ENCODE data around the gene CCNB2. TPM values are rescaled to one million over a fixed set of nuclear protein-coding genes. Genes with fewer than 3 reads are reported as not detected.

The CCNB2 gene
- total and polyA plus RNA-seq, 2 of the 8 experiments (the other 6 are each of a cell fraction or from before 2014, with no cell fraction given): 70.7 to 92.1 TPM

DNA sequence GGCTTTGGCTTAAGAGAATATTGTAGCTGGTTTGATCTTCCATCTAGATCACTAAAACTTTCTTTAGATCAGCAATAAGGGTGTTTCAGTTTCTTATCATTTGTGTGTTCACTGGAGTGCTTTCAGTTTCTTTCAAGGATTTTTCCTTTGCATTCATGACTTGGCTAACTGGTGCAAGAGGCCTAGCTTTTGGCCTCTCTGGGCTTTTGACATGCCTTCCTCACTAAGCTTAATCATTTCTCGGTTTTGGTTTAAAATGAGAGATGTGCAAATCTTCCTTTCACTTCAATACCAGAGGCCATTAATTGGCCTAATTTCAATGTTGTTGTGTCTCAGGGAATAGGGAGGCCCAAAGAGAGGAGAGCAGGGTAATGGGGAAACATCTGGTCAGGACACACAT is 30.3 kb upstream of the CCNB2 start:
- no peak overlapping the region for H3K27ac ChIP-seq (ENCODE audit: low read depth, low read length)
- H2BK12ac ChIP-seq (ENCODE audit: low read depth, low read length): no peak overlapping the region
- H4K8ac ChIP-seq (ENCODE audit: extremely low read depth, insufficient read depth, low read length): no peak overlapping the region
- no peak overlapping the region for H4K5ac ChIP-seq (ENCODE audit: insufficient read length, low read depth, low read length)
- 100% methylated on average over 1 of the region's 1 CpG; no CpG with 5 or more reads in 1 of the 2 experiments for WGBS, 2 experiments (ENCODE audit: extremely low coverage in 1 of 2, insufficient coverage in 1 of 2, insufficient read length in 1 of 2, insufficient replicate concordance in 2 of 2, low coverage in 1 of 2, low lambda C conversion rate in 2 of 2, missing lambda C conversion rate in 1 of 2)
- H3K23me2 ChIP-seq (ENCODE audit: low read depth, low read length): no peaks in the 10 kb centered on the region
- H3K4me2 ChIP-seq (ENCODE audit: insufficient read depth in 1 of 2, low read depth in 2 of 2, low read length in 2 of 2): no peak overlapping the region
- H3K4me3 ChIP-seq (ENCODE audit: extremely low read depth in 1 of 4, insufficient read depth in 2 of 4, low read depth in 3 of 4, low read length in 4 of 4): no peak overlapping the region
- H3K27me3 ChIP-seq (replicated peaks in 1 of 4; ENCODE audit: control insufficient read depth in 3 of 4, extremely low read depth in 1 of 4, insufficient read depth in 3 of 4, low read length in 3 of 4): no peaks in the 10 kb centered on the region
- H3K4me1 ChIP-seq (replicated peaks in 1 of 4; ENCODE audit: control insufficient read depth in 3 of 4, insufficient read depth in 4 of 4, low read length in 3 of 4): no peaks in the 10 kb centered on the region
- no peak overlapping the region for H2AFZ ChIP-seq (ENCODE audit: low read length)
- H3K79me2 ChIP-seq (ENCODE audit: control insufficient read depth in 1 of 2, insufficient read depth in 2 of 2, low read length in 2 of 2): no peaks in the 10 kb centered on the region
- H3K18ac ChIP-seq (ENCODE audit: extremely low read depth, low read length): no peak overlapping the region
- no peak overlapping the region for H2AK5ac ChIP-seq (ENCODE audit: low read depth, low read length)
- H3K79me1 ChIP-seq (ENCODE audit: low read depth, low read length): no peaks in the 10 kb centered on the region
- ChIA-PET POLR2A (ENCODE audit: partially characterized antibody) (no interaction called here), CTCF (ENCODE audit: partially characterized antibody) (no interaction called here)
- no peak overlapping the region for H4K91ac ChIP-seq (replicated peaks; ENCODE audit: insufficient read length, low read length)
- FAIRE-seq (no peak), DNase-seq (ENCODE audit: low read depth in 1 of 2, low spot score in 2 of 2) (no peak)
- H2BK20ac ChIP-seq (ENCODE audit: low read length): no peak overlapping the region
- no peak overlapping the region for H3K56ac ChIP-seq (replicated peaks; ENCODE audit: insufficient read length, low read depth, low read length)
- no peak overlapping the region for H3K4ac ChIP-seq (replicated peaks; ENCODE audit: insufficient read length, low read depth, low read length)
- no peak overlapping the region for H2BK5ac ChIP-seq (ENCODE audit: low read depth, low read length)
- H2BK15ac ChIP-seq (ENCODE audit: low read length): no peak overlapping the region
- no peak overlapping the region for H2BK120ac ChIP-seq (replicated peaks; ENCODE audit: low read depth, low read length)
- H3K36me3 ChIP-seq (ENCODE audit: control insufficient read depth in 2 of 4, insufficient read depth in 4 of 4, low read length in 3 of 4): peaks cover 3 to 19% (median 7%) of the 10 kb centered on the region in 4 experiments; a peak in 7 of 8 replicates
- H3K23ac ChIP-seq (ENCODE audit: insufficient read length): no peak overlapping the region
- peaks cover 0 to 3% of the 10 kb centered on the region in 2 experiments; a peak in 1 of 4 replicates for H3K9me3 ChIP-seq (ENCODE audit: insufficient read depth in 2 of 2, low read depth in 1 of 2, low read length in 1 of 2)
- H3K14ac ChIP-seq (ENCODE audit: insufficient read length): no peak overlapping the region
- H3K9ac ChIP-seq (replicated peaks in 1 of 4; ENCODE audit: extremely low read depth in 1 of 4, low read depth in 3 of 4, low read length in 3 of 4): no peak overlapping the region
- H4K20me1 ChIP-seq (replicated peaks in 1 of 2; ENCODE audit: control insufficient read depth in 1 of 2, insufficient read depth in 2 of 2, low read length in 2 of 2): peaks cover 0 to 2% of the 10 kb centered on the region in 2 experiments
- TF ChIP-seq POLR2A (IDR thresholded peaks at IDR 0.05; ENCODE audit: control extremely low read depth in 1 of 2, low read depth in 2 of 2, low read length in 2 of 2) (no peak), GABPA (IDR thresholded peaks at IDR 0.05; ENCODE audit: borderline replicate concordance, insufficient read depth, low read length) (no peak), SUZ12 (IDR thresholded peaks at IDR 0.05; ENCODE audit: low read length) (no peak), FOSL1 (IDR thresholded peaks at IDR 0.05; ENCODE audit: insufficient read depth, low read depth, low read length) (no peak), EP300 (IDR thresholded peaks at IDR 0.05; ENCODE audit: borderline replicate concordance in 1 of 2, low read depth in 2 of 2, low read length in 2 of 2) (no peak), JUN (IDR thresholded peaks at IDR 0.05; ENCODE audit: low read depth, low read length) (no peak), SIRT6 (IDR thresholded peaks at IDR 0.05; ENCODE audit: low read length) (no peak), RAD21 (IDR thresholded peaks at IDR 0.05 in 1 of 2, conservative IDR thresholded peaks at IDR 0.05 in 1 of 2; ENCODE audit: low read depth in 2 of 2, low read length in 2 of 2) (no peak), ZNF274 (IDR thresholded peaks at IDR 0.05; ENCODE audit: borderline replicate concordance, extremely low read depth, low read length) (no peak), MAX (IDR thresholded peaks at IDR 0.05) (no peak), CREB1 (IDR thresholded peaks at IDR 0.05) (no peak), RBBP5 (IDR thresholded peaks at IDR 0.05; ENCODE audit: borderline replicate concordance, low read depth, low read length) (no peak), CHD1 (IDR thresholded peaks at IDR 0.05; ENCODE audit: low read depth, low read length) (no peak), CHD2 (IDR thresholded peaks at IDR 0.05; ENCODE audit: low read length) (no peak), TEAD4 (IDR thresholded peaks at IDR 0.05; ENCODE audit: low read depth, low read length) (no peak), CEBPB (IDR thresholded peaks at IDR 0.05; ENCODE audit: low read depth, low read length) (no peak)
